K562 (cell line): ENCODE results near the gene MRPL27. TPM values are rescaled to one million over a fixed set of nuclear protein-coding genes. Genes with fewer than 3 reads are reported as not detected.

Experiments
- ADNP ChIP-seq: fragments of 200-800 bp; sonication (Bioruptor generic); IDR thresholded peaks from 2 replicates; pipeline ENCODE4 v1.6.1; 2016; ENCODE audit warnings: missing genetic modification characterization, missing compliant biosample characterization
- C11orf30 ChIP-seq: fragments of 450-650 bp; IDR thresholded peaks from 2 replicates; pipeline ENCODE4 v1.6.1; 2016; ENCODE audit warnings: low read depth, mild to moderate bottlenecking
- CREBBP ChIP-seq: IDR thresholded peaks from one replicate; pipeline ENCODE4 v1.6.1; 2012; ENCODE audit warnings: low read depth, mild to moderate bottlenecking, control low read depth, inconsistent platforms, low read length
- ETV5 ChIP-seq: sonication (generic); formaldehyde crosslinking; IDR thresholded peaks from 2 replicates; pipeline ENCODE4 v1.4.0; 2020; ENCODE audit warnings: low read depth, mild to moderate bottlenecking, missing genetic modification reagents
- GTF2A2 ChIP-seq: IDR thresholded peaks from 2 replicates; pipeline ENCODE4 v1.6.1; 2016; ENCODE audit warnings: mild to moderate bottlenecking, missing genetic modification characterization, missing compliant biosample characterization
- PKNOX1 ChIP-seq: fragments of 450-650 bp; IDR thresholded peaks from 2 replicates; pipeline ENCODE4 v1.6.1; 2016
- RAD51 ChIP-seq: fragments of 450-650 bp; IDR thresholded peaks from 2 replicates; pipeline ENCODE4 v1.7.1; 2016; ENCODE audit warnings: low read depth, mild to moderate bottlenecking, borderline replicate concordance
- SIN3B ChIP-seq: fragments of 450-650 bp; IDR thresholded peaks from 2 replicates; pipeline ENCODE4 v1.6.1; 2017; ENCODE audit warnings: low read depth, mild to moderate bottlenecking, moderate library complexity
- TFE3 ChIP-seq: fragments of 450-650 bp; formaldehyde crosslinking; IDR thresholded peaks from 2 replicates; pipeline ENCODE4 v1.4.0; 2020; ENCODE audit warnings: mild to moderate bottlenecking, mixed read lengths
- ZNF174 ChIP-seq: fragments of 250-450 bp; sonication (Bioruptor Pico); IDR thresholded peaks from 2 replicates; pipeline ENCODE4 v1.4.0; 2020; ENCODE audit warnings: mild to moderate bottlenecking
- ZNF592 ChIP-seq: fragments of 450-650 bp; IDR thresholded peaks from 2 replicates; pipeline ENCODE4 v1.6.1; 2017; ENCODE audit warnings: antibody characterized with exemption, mild to moderate bottlenecking
- ZNF707 ChIP-seq: fragments of 250-450 bp; sonication (Bioruptor Pico); conservative IDR thresholded peaks from 2 replicates; pipeline ENCODE4 v1.8.0; 2022; ENCODE audit warnings: inconsistent platforms, mild to moderate bottlenecking, moderate library complexity
- polyA plus RNA-seq, 8 experiments: library from polyadenylated mRNA; depleted of rRNA in 4 of 8; stranded (reverse) in 5 of 8; unstranded in 3 of 8; fragments of >200 nt; fragmentation: Nextera tagmentation in 2 of 8; fragmentation: Illumina TruSeq in 1 of 8; extraction: Ambion mirVana in 2 of 8; extraction: Trizol in 1 of 8; gene quantifications; 2 replicates each; pipeline versions ENCODE4 v1.2.1 to v1.2.3, GENCODE V29; 2011 to 2014; ENCODE audit warnings: inconsistent platforms in 1 of 8, missing spikeins in 1 of 8
- total RNA-seq, 7 experiments: library from RNA; depleted of rRNA in 6 of 7; stranded (reverse); fragments of >200 nt in 6 of 7; fragmentation: Illumina TruSeq in 2 of 7; extraction: Trizol in 2 of 7; gene quantifications; 2 replicates each; pipeline versions ENCODE4 v1.2.1 to v1.2.3, GENCODE V29; 2011 to 2021; ENCODE audit warnings: low replicate concordance in 1 of 7
- TF ChIP-seq, protein P1 (sequence below): fragments of 450-650 bp; formaldehyde crosslinking; conservative IDR thresholded peaks from 2 replicates; pipeline ENCODE4 v1.4.0; 2022; ENCODE audit warnings: mild to moderate bottlenecking, missing genetic modification characterization
- TF ChIP-seq, protein P2 (sequence below): fragments of 450-650 bp; formaldehyde crosslinking; IDR thresholded peaks from 2 replicates; pipeline ENCODE4 v1.4.0; 2020; ENCODE audit warnings: mild to moderate bottlenecking, moderate library complexity
- TF ChIP-seq, protein P3 (sequence below): IDR thresholded peaks from 2 replicates; pipeline ENCODE4 v1.6.1; 2016; ENCODE audit warnings: missing genetic modification characterization, missing compliant biosample characterization

The MRPL27 gene
- total and polyA plus RNA-seq, 9 of the 15 experiments (the other 6 are each of a cell fraction or from before 2014, with no cell fraction given) = 96.3 to 401 (median 142) TPM

DNA sequence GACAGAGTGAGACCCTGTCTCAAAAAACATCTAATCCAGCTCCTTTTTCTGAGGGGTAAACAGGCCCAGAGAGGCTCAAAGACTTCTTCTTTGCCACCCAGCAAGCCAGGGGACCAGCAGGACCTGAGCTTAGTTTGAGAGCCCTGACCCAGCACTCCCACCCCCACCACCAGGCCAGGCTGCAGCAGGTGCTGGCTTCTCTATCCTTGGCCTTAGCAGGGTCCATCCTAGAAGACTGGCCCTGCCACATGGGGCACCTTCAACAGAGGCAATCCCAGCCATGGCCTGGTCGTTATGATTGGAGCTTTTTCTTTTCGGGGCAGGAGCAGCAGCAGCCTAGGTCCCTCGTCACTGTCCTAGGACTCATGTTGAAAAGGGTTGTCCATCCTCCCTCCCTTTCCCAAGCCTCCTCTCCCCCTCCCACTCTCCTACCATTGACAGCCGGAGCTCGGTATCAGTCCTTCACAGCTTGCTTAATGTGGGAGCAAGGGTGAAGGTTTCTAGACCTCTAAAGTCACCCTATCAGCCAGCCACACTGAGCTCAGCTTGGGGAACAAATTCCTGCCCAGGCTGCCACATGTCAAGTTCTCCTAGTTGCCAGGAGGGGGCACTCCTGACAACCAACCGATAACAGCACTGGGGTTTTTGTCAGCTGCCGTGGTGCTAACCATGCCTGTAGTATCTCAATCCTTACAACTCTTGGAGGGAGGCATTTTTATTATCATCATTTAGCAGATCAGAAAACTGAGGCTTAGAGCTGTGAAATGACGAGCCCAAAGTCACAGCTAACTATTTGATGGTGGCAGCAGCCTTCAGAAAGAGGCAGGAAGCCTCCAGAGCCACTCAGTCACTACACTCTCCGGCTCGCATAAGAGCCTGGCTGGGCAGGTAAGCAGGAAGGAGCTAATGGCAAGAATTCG is 11.2 kb downstream of the MRPL27 start (continued):
- TF ChIP-seq TFE3 (no peak), GTF2A2 (no peak), RAD51 (peak; percentile 40; the same call in 1 of the 2 replicates), PKNOX1 (peak; percentile 83), C11orf30 (no peak), ZNF592 (no peak), CREBBP (no peak), SIN3B (no peak), ETV5 (CRISPR knock-in tag) (no peak), ZNF174 (CRISPR knock-in tag) (no peak), ZNF707 (CRISPR knock-in tag) (no peak), ADNP (no peak)
- TF ChIP-seq, protein P1, sequence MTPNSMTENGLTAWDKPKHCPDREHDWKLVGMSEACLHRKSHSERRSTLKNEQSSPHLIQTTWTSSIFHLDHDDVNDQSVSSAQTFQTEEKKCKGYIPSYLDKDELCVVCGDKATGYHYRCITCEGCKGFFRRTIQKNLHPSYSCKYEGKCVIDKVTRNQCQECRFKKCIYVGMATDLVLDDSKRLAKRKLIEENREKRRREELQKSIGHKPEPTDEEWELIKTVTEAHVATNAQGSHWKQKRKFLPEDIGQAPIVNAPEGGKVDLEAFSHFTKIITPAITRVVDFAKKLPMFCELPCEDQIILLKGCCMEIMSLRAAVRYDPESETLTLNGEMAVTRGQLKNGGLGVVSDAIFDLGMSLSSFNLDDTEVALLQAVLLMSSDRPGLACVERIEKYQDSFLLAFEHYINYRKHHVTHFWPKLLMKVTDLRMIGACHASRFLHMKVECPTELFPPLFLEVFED (CRISPR knock-in tag) = no peak
- TF ChIP-seq, protein P2, sequence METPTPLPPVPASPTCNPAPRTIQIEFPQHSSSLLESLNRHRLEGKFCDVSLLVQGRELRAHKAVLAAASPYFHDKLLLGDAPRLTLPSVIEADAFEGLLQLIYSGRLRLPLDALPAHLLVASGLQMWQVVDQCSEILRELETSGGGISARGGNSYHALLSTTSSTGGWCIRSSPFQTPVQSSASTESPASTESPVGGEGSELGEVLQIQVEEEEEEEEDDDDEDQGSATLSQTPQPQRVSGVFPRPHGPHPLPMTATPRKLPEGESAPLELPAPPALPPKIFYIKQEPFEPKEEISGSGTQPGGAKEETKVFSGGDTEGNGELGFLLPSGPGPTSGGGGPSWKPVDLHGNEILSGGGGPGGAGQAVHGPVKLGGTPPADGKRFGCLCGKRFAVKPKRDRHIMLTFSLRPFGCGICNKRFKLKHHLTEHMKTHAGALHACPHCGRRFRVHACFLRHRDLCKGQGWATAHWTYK = no peak
- TF ChIP-seq, protein P3, sequence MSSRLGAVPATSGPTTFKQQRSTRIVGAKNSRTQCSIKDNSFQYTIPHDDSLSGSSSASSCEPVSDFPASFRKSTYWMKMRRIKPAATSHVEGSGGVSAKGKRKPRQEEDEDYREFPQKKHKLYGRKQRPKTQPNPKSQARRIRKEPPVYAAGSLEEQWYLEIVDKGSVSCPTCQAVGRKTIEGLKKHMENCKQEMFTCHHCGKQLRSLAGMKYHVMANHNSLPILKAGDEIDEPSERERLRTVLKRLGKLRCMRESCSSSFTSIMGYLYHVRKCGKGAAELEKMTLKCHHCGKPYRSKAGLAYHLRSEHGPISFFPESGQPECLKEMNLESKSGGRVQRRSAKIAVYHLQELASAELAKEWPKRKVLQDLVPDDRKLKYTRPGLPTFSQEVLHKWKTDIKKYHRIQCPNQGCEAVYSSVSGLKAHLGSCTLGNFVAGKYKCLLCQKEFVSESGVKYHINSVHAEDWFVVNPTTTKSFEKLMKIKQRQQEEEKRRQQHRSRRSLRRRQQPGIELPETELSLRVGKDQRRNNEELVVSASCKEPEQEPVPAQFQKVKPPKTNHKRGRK (tag) = no peak
